WTC11 (cell line): ENCODE results near the gene DRG2. TPM values are rescaled to one million over a fixed set of nuclear protein-coding genes. Genes with fewer than 3 reads are reported as not detected.

Experiments used
- ATAC-seq: fragments of 200-7000 bp; cut with Tn5 transposase; 2 replicates; pipeline ENCODE4 v1.10.0; 2021; ENCODE audit warnings: mild to moderate bottlenecking, moderate library complexity
- CTCF ChIA-PET: fragments of 300-600 bp; sonication (Branson Sonifier 250); formaldehyde crosslinking; loops from one replicate; lab custom pipeline; 2021; ENCODE audit warnings: antibody characterized with exemption; lab: Charles Lee
- POLR2A ChIA-PET: fragments of 350-600 bp; sonication (Branson Sonifier 250); formaldehyde crosslinking; loops from one replicate; lab custom pipeline; 2021; ENCODE audit warnings: antibody characterized with exemption; lab: Charles Lee
- DNase-seq: peaks from one replicate; pipeline ENCODE4 v3.0.0; 2021; ENCODE audit warnings: low spot score
- H3K27ac Mint-ChIP-seq: 2 replicates; pipeline ENCODE4 v1.8.0; 2021; ENCODE audit warnings: mixed read lengths
- H3K27me3 Mint-ChIP-seq: 2 replicates; pipeline ENCODE4 v1.8.0; 2021; ENCODE audit warnings: low read depth, mild to moderate bottlenecking, moderate library complexity, mixed read lengths
- H3K36me3 Mint-ChIP-seq: 2 replicates; pipeline ENCODE4 v1.8.0; 2021; ENCODE audit warnings: mixed read lengths
- H3K4me1 Mint-ChIP-seq: 2 replicates; pipeline ENCODE4 v1.8.0; 2022; ENCODE audit warnings: mixed read lengths
- H3K4me3 Mint-ChIP-seq: 2 replicates; pipeline ENCODE4 v1.8.0; 2021; ENCODE audit warnings: mild to moderate bottlenecking, moderate library complexity, mixed read lengths
- H3K9me3 Mint-ChIP-seq: 2 replicates; pipeline ENCODE4 v1.8.0; 2021; ENCODE audit warnings: mixed read lengths
- ATF2 ChIP-seq: sonication (generic); formaldehyde crosslinking; IDR thresholded peaks from 2 replicates; pipeline ENCODE4 v1.8.1; 2022; ENCODE audit warnings: low read depth, missing genetic modification reagents, borderline replicate concordance
- E2F4 ChIP-seq: sonication (generic); formaldehyde crosslinking; IDR thresholded peaks from 2 replicates; pipeline ENCODE4 v1.8.1; 2022; ENCODE audit warnings: low read depth, mild to moderate bottlenecking, moderate library complexity, missing genetic modification reagents, borderline replicate concordance
- EMX1 ChIP-seq: fragments of 250-450 bp; sonication (Bioruptor Pico); IDR thresholded peaks from 2 replicates; pipeline ENCODE4 v1.8.0; 2021; ENCODE audit warnings: mild to moderate bottlenecking
- ESRRA ChIP-seq: sonication (generic); formaldehyde crosslinking; IDR thresholded peaks from 2 replicates; pipeline ENCODE4 v1.8.1; 2022; ENCODE audit warnings: mild to moderate bottlenecking, missing genetic modification reagents, borderline replicate concordance
- FOXJ3 ChIP-seq: sonication (generic); formaldehyde crosslinking; IDR thresholded peaks from 2 replicates; pipeline ENCODE4 v1.9.0; 2021; ENCODE audit warnings: missing genetic modification reagents, mild to moderate bottlenecking, borderline replicate concordance
- FOXK1 ChIP-seq: sonication (generic); formaldehyde crosslinking; IDR thresholded peaks from 2 replicates; pipeline ENCODE4 v1.8.0; 2022; ENCODE audit warnings: mild to moderate bottlenecking, moderate library complexity, missing genetic modification reagents
- FOXP4 ChIP-seq: sonication (generic); formaldehyde crosslinking; IDR thresholded peaks from 2 replicates; pipeline ENCODE4 v1.8.0; 2022; ENCODE audit warnings: mild to moderate bottlenecking, missing genetic modification reagents
- GABPB1 ChIP-seq: sonication (generic); formaldehyde crosslinking; IDR thresholded peaks from 2 replicates; pipeline ENCODE4 v1.8.1; 2023; ENCODE audit warnings: mild to moderate bottlenecking, missing genetic modification reagents
- JUN ChIP-seq: sonication (generic); formaldehyde crosslinking; IDR thresholded peaks from 2 replicates; pipeline ENCODE4 v1.8.0; 2023; ENCODE audit warnings: mild to moderate bottlenecking, missing genetic modification reagents
- KAT7 ChIP-seq: sonication (generic); formaldehyde crosslinking; IDR thresholded peaks from 2 replicates; pipeline ENCODE4 v1.8.1; 2023; ENCODE audit warnings: missing genetic modification reagents, mild to moderate bottlenecking, borderline replicate concordance
- MXD4 ChIP-seq: fragments of 250-450 bp; sonication (Bioruptor Pico); IDR thresholded peaks from 2 replicates; pipeline ENCODE4 v1.8.0; 2021; ENCODE audit warnings: mild to moderate bottlenecking, moderate library complexity, borderline replicate concordance
- NFE2L1 ChIP-seq: sonication (generic); formaldehyde crosslinking; IDR thresholded peaks from 2 replicates; pipeline ENCODE4 v1.8.1; 2023; ENCODE audit warnings: missing genetic modification reagents
- PRRX2 ChIP-seq: fragments of 250-450 bp; sonication (Bioruptor Pico); IDR thresholded peaks from 2 replicates; pipeline ENCODE4 v1.8.0; 2021; ENCODE audit warnings: mild to moderate bottlenecking
- RORB ChIP-seq: fragments of 250-450 bp; sonication (Bioruptor Pico); IDR thresholded peaks from 2 replicates; pipeline ENCODE4 v1.9.0; 2021; ENCODE audit warnings: mild to moderate bottlenecking
- SMAD4 ChIP-seq: sonication (generic); formaldehyde crosslinking; IDR thresholded peaks from 2 replicates; pipeline ENCODE4 v1.8.0; 2022; ENCODE audit warnings: mild to moderate bottlenecking, missing genetic modification reagents
- ZNF232 ChIP-seq: sonication (generic); formaldehyde crosslinking; IDR thresholded peaks from 2 replicates; pipeline ENCODE4 v1.8.0; 2022; ENCODE audit warnings: mild to moderate bottlenecking, missing genetic modification reagents
- ZNF396 ChIP-seq: fragments of 250-450 bp; sonication (Bioruptor Pico); IDR thresholded peaks from 2 replicates; pipeline ENCODE4 v1.8.0; 2021; ENCODE audit warnings: mild to moderate bottlenecking, moderate library complexity, borderline replicate concordance
- ZNF423 ChIP-seq: fragments of 250-450 bp; sonication (Bioruptor Pico); IDR thresholded peaks from 2 replicates; pipeline ENCODE4 v2.1.2; 2022; ENCODE audit warnings: mild to moderate bottlenecking, moderate library complexity
- ZNF425 ChIP-seq: fragments of 250-450 bp; sonication (Bioruptor Pico); conservative IDR thresholded peaks from 2 replicates; pipeline ENCODE4 v1.9.0; 2021; ENCODE audit warnings: mild to moderate bottlenecking
- total RNA-seq: library from RNA; stranded (reverse); gene quantifications from 3 replicates; pipeline ENCODE4 v1.2.3, GENCODE V29; 2021
- TF ChIP-seq, protein P1 (sequence below): sonication (generic); formaldehyde crosslinking; IDR thresholded peaks from 2 replicates; pipeline ENCODE4 v1.8.1; 2023; ENCODE audit warnings: mild to moderate bottlenecking, missing genetic modification reagents, moderate library complexity
- TF ChIP-seq, protein P2 (sequence below): fragments of 250-450 bp; sonication (Bioruptor Pico); IDR thresholded peaks from 2 replicates; pipeline ENCODE4 v1.8.0; 2021; ENCODE audit warnings: mild to moderate bottlenecking
- TF ChIP-seq, protein P3 (sequence below): sonication (generic); formaldehyde crosslinking; IDR thresholded peaks from 2 replicates; pipeline ENCODE4 v1.8.0; 2022; ENCODE audit warnings: mild to moderate bottlenecking, missing genetic modification reagents

The DRG2 gene
- total RNA-seq, 1 experiment from 2014 or later, result 41.4 TPM

- Mint-ChIP-seq H3K27ac (no peak overlapping the region), H3K4me3 (no peak overlapping the region), H3K36me3 (peaks cover 48% of the 10 kb centered on the region), H3K9me3 (no peaks in the 10 kb centered on the region), H3K4me1 (no peaks in the 10 kb centered on the region), H3K27me3 (no peaks in the 10 kb centered on the region)
- DNase-seq (no peak), ATAC-seq (no peak)
- ChIA-PET CTCF (interaction anchor here (1.0 kb wide), 1 partner anchor 168 kb away, joined by 3 read pairs; no protein-coding TSS in a partner anchor), POLR2A (no interaction called here)
- TF ChIP-seq, protein P1, sequence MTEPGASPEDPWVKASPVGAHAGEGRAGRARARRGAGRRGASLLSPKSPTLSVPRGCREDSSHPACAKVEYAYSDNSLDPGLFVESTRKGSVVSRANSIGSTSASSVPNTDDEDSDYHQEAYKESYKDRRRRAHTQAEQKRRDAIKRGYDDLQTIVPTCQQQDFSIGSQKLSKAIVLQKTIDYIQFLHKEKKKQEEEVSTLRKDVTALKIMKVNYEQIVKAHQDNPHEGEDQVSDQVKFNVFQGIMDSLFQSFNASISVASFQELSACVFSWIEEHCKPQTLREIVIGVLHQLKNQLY (CRISPR knock-in tag), result no peak
- TF ChIP-seq MXD4 (CRISPR knock-in tag) (no peak), FOXP4 (CRISPR knock-in tag) (no peak), ZNF396 (CRISPR knock-in tag) (no peak), FOXK1 (CRISPR knock-in tag) (no peak), ATF2 (CRISPR knock-in tag) (no peak), GABPB1 (CRISPR knock-in tag) (no peak), SMAD4 (CRISPR knock-in tag) (no peak)
Observed at GRCh38 chr17:18059283-18059682, 28.5 kb upstream of the DRG2 start.

DNA sequence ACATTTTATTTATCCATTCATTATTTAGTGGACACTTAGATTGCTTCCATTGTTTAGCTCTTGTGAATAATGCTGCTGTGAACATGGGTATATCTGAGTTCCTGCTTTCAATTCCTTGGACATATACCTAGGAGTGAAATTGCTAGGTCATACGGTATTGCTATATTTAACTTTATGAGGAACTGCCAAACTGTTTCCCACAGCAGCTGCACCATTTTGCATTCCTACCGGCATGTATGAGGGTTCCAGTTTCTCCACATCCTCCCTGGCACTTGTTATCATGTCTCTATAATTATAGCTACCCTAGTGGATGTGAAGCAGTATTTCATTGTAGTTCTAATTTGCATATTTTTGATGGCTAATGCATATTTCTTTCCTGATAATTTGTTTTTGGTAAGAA lies 23.7 kb upstream of the DRG2 start:
- peaks cover 19% of the 10 kb centered on the region for H3K36me3 Mint-ChIP-seq
- no peak overlapping the region for H3K27ac Mint-ChIP-seq
- ATAC-seq (no peak), DNase-seq (no peak)
- no peak overlapping the region for H3K4me3 Mint-ChIP-seq
- no peaks in the 10 kb centered on the region for H3K27me3 Mint-ChIP-seq
- CTCF ChIA-PET, result no interaction called here
- no peaks in the 10 kb centered on the region for H3K9me3 Mint-ChIP-seq
- no peaks in the 10 kb centered on the region for H3K4me1 Mint-ChIP-seq
- TF ChIP-seq, protein P2, sequence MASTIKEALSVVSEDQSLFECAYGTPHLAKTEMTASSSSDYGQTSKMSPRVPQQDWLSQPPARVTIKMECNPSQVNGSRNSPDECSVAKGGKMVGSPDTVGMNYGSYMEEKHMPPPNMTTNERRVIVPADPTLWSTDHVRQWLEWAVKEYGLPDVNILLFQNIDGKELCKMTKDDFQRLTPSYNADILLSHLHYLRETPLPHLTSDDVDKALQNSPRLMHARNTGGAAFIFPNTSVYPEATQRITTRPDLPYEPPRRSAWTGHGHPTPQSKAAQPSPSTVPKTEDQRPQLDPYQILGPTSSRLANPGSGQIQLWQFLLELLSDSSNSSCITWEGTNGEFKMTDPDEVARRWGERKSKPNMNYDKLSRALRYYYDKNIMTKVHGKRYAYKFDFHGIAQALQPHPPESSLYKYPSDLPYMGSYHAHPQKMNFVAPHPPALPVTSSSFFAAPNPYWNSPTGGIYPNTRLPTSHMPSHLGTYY, result no peak
- TF ChIP-seq, protein P3, sequence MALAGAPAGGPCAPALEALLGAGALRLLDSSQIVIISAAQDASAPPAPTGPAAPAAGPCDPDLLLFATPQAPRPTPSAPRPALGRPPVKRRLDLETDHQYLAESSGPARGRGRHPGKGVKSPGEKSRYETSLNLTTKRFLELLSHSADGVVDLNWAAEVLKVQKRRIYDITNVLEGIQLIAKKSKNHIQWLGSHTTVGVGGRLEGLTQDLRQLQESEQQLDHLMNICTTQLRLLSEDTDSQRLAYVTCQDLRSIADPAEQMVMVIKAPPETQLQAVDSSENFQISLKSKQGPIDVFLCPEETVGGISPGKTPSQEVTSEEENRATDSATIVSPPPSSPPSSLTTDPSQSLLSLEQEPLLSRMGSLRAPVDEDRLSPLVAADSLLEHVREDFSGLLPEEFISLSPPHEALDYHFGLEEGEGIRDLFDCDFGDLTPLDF, result no peak
- TF ChIP-seq KAT7 (CRISPR knock-in tag), result no peak
- no peak for TF ChIP-seq ZNF423 (CRISPR knock-in tag)
- TF ChIP-seq NFE2L1 (CRISPR knock-in tag), result no peak
- TF ChIP-seq RORB (CRISPR knock-in tag), result no peak
- no peak for TF ChIP-seq JUN (CRISPR knock-in tag)
- TF ChIP-seq FOXJ3 (CRISPR knock-in tag), result no peak
- no peak for TF ChIP-seq SMAD4 (CRISPR knock-in tag)
- no peak for TF ChIP-seq FOXP4 (CRISPR knock-in tag)
- no peak for TF ChIP-seq PRRX2 (CRISPR knock-in tag)
- TF ChIP-seq ZNF425 (CRISPR knock-in tag), result no peak
- TF ChIP-seq E2F4, result no peak
- no peak for TF ChIP-seq ESRRA (CRISPR knock-in tag)
- TF ChIP-seq FOXK1 (CRISPR knock-in tag), result no peak
- TF ChIP-seq EMX1 (CRISPR knock-in tag), result no peak
- TF ChIP-seq ZNF232, result no peak
- POLR2A ChIA-PET, result no interaction called here
